CD14-positive monocyte (primary cell): ENCODE data around the gene HECW1. TPM values are rescaled to one million over a fixed set of nuclear protein-coding genes. Genes with fewer than 3 reads are reported as not detected.

Experiments used
- DNase-seq, 3 donors: peaks; one replicate each; pipeline ENCODE4 v3.0.0-alpha.2; 2011 to 2022
- H2AFZ ChIP-seq: 2 replicates; pipeline ENCODE4 v1.6.0; 2012; ENCODE audit warnings: mild to moderate bottlenecking, low read depth, low read length, inconsistent platforms; ENCODE audit not compliant: insufficient read depth, poor library complexity, severe bottlenecking
- H3K27ac ChIP-seq, 2 donors: 1 replicate in 1 of 2; 2 replicates in 1 of 2; pipeline ENCODE4 v1.5.1; 2012 to 2013; ENCODE audit warnings: low read length in 2 of 2, control low read depth in 1 of 2, inconsistent platforms in 1 of 2, low read depth in 1 of 2, mild to moderate bottlenecking in 1 of 2
- H3K27me3 ChIP-seq, 2 donors: one replicate each; pipeline versions ENCODE4 v1.6.0 to v1.6.1; 2011 to 2013; ENCODE audit warnings: low read length in 2 of 2; ENCODE audit not compliant: control insufficient read depth in 2 of 2, insufficient read depth in 2 of 2
- H3K36me3 ChIP-seq, 2 donors: replicated peaks in 1 of 2; 1 replicate in 1 of 2; 2 replicates in 1 of 2; pipeline versions ENCODE4 v1.5.1 to v1.6.1; 2012 to 2013; ENCODE audit warnings: low read length in 2 of 2, control low read depth in 1 of 2, inconsistent platforms in 1 of 2, mild to moderate bottlenecking in 1 of 2; ENCODE audit not compliant: insufficient read depth in 2 of 2, control insufficient read depth in 1 of 2
- H3K4me1 ChIP-seq, 2 donors: 1 replicate in 1 of 2; 2 replicates in 1 of 2; pipeline versions ENCODE4 v1.5.1 to v1.6.1; 2012 to 2013; ENCODE audit warnings: low read length in 2 of 2, control low read depth in 1 of 2, inconsistent platforms in 1 of 2, mild to moderate bottlenecking in 1 of 2, moderate library complexity in 1 of 2; ENCODE audit not compliant: insufficient read depth in 2 of 2, control insufficient read depth in 1 of 2
- H3K4me2 ChIP-seq: replicated peaks from 2 replicates; pipeline ENCODE3; 2012; ENCODE audit warnings: low read length, moderate library complexity, mild to moderate bottlenecking; ENCODE audit not compliant: poor library complexity, severe bottlenecking; ENCODE audit errors: extremely low read depth
- H3K4me3 ChIP-seq, 3 experiments: fragments of 200-600 bp in 1 of 3; sonication (generic) in 1 of 3; replicated peaks in 1 of 3; 1 replicate in 2 of 3; 2 replicates in 1 of 3; pipeline ENCODE4 v1.5.1; 2011 to 2013; ENCODE audit warnings: low read length in 3 of 3, mild to moderate bottlenecking in 3 of 3, control low read depth in 2 of 3, low read depth in 2 of 3, inconsistent platforms in 1 of 3, moderate library complexity in 1 of 3
- H3K79me2 ChIP-seq: 2 replicates; pipeline ENCODE4 v1.6.0; 2012; ENCODE audit warnings: mild to moderate bottlenecking, control low read depth, inconsistent platforms, low read length, moderate library complexity; ENCODE audit not compliant: insufficient read depth
- H3K9ac ChIP-seq: 2 replicates; pipeline ENCODE4 v1.6.0; 2017; ENCODE audit warnings: low read length, mild to moderate bottlenecking; ENCODE audit not compliant: insufficient read depth, poor library complexity, severe bottlenecking
- H3K9me3 ChIP-seq, 2 donors: replicated peaks in 1 of 2; 1 replicate in 1 of 2; 2 replicates in 1 of 2; pipeline versions ENCODE4 v1.5.1 to v1.6.1; 2012 to 2013; ENCODE audit warnings: low read length in 2 of 2, control low read depth in 1 of 2; ENCODE audit not compliant: control insufficient read depth in 1 of 2, insufficient read depth in 1 of 2
- H4K20me1 ChIP-seq: 2 replicates; pipeline ENCODE4 v1.6.0; 2012; ENCODE audit warnings: mild to moderate bottlenecking, low read length, control low read depth, moderate library complexity; ENCODE audit not compliant: insufficient read depth
- H3K27ac Mint-ChIP-seq, 7 donors: one replicate each; pipeline ENCODE4 v1.8.0; 2020; ENCODE audit warnings: mild to moderate bottlenecking in 7 of 7, mixed read lengths in 7 of 7, moderate library complexity in 6 of 7, inconsistent platforms in 2 of 7
- H3K27me3 Mint-ChIP-seq, 3 donors: one replicate each; pipeline ENCODE4 v1.8.0; 2021 to 2022; ENCODE audit warnings: low read depth in 3 of 3, mild to moderate bottlenecking in 3 of 3, mixed read lengths in 3 of 3, moderate library complexity in 3 of 3, inconsistent platforms in 1 of 3
- H3K36me3 Mint-ChIP-seq, 2 donors: one replicate each; pipeline ENCODE4 v1.8.0; 2020; ENCODE audit warnings: mixed read lengths in 2 of 2, inconsistent platforms in 1 of 2, mild to moderate bottlenecking in 1 of 2
- H3K4me1 Mint-ChIP-seq: one replicate; pipeline ENCODE4 v1.8.0; 2020; ENCODE audit warnings: mild to moderate bottlenecking, mixed read lengths
- H3K4me3 Mint-ChIP-seq, 2 donors: one replicate each; pipeline ENCODE4 v1.8.0; 2020; ENCODE audit warnings: mild to moderate bottlenecking in 2 of 2, mixed read lengths in 2 of 2, moderate library complexity in 1 of 2
- H3K9me3 Mint-ChIP-seq, 7 donors: one replicate each; pipeline ENCODE4 v1.8.0; 2020 to 2022; ENCODE audit warnings: mixed read lengths in 7 of 7, mild to moderate bottlenecking in 6 of 7, moderate library complexity in 6 of 7, inconsistent platforms in 2 of 7
- CTCF ChIP-seq: fragments of 200-600 bp; IDR thresholded peaks from one replicate; pipeline ENCODE4 v1.8.0; 2022; ENCODE audit warnings: antibody characterized with exemption, mild to moderate bottlenecking
- WGBS: methylation state at CpG from one replicate; pipeline ENCODE4 v1.1.5; 2013; ENCODE audit warnings: missing lambda C conversion rate; ENCODE audit not compliant: insufficient coverage; 5-methylcytosine and 5-hydroxymethylcytosine counted together
- intact Hi-C, 2 donors: fragments of 100-400 bp; cut with micrococcal nuclease; formaldehyde crosslinking; loops; one replicate each; pipeline versions ENCODE4 v1.15.0 to v1.15.1; 2023
- polyA plus RNA-seq, 3 donors: library from polyadenylated mRNA; depleted of rRNA in 1 of 3; unstranded in 2 of 3; stranded (reverse) in 1 of 3; fragments of 300-500 nt in 2 of 3; fragments of >200 nt in 1 of 3; fragmentation: Illumina TruSeq in 2 of 3; gene quantifications; 1 replicate in 2 of 3; 2 replicates in 1 of 3; pipeline ENCODE4 v1.2.3, GENCODE V29; 2012 to 2021

Gene HECW1
- polyA plus RNA-seq, 3 donors, result not detected

GRCh38 chr7:43289826-43290225 is 177.4 kb downstream of the HECW1 start:
- peaks cover 16 to 41% (median 27%) of the 10 kb centered on the region in 7 donors for H3K9me3 Mint-ChIP-seq
- whole genome bisulfite sequencing, result 100% methylated on average over 1 of the region's 2 CpGs

GRCh38 chr7:43290978-43291377 is 178.5 kb downstream of the HECW1 start:
- Histone ChIP-seq H4K20me1 (no peaks in the 10 kb centered on the region), H3K4me3 (no peak overlapping the region), H3K9me3 (peaks cover 11 to 25% of the 10 kb centered on the region in 2 donors), H2AFZ (no peak overlapping the region), H3K79me2 (no peaks in the 10 kb centered on the region), H3K9ac (no peak overlapping the region), H3K36me3 (no peaks in the 10 kb centered on the region), H3K4me1 (no peaks in the 10 kb centered on the region), H3K4me2 (no peak overlapping the region), H3K27ac (no peak overlapping the region), H3K27me3 (no peaks in the 10 kb centered on the region)
- H3K4me1 Mint-ChIP-seq, result no peaks in the 10 kb centered on the region
- H3K27ac Mint-ChIP-seq, result no peak overlapping the region
- H3K36me3 Mint-ChIP-seq, result no peaks in the 10 kb centered on the region
- no peak overlapping the region for H3K4me3 Mint-ChIP-seq
- WGBS, result 100% methylated on average over 3 of the region's 5 CpGs
- intact Hi-C loops, result no loop called here
- TF ChIP-seq CTCF, result no peak
- DNase-seq, result no peak
- H3K27me3 Mint-ChIP-seq, result peaks cover 0 to 8% (median 0%) of the 10 kb centered on the region in 3 donors
- H3K9me3 Mint-ChIP-seq, result peaks cover 16 to 36% (median 27%) of the 10 kb centered on the region in 7 donors

More at GRCh38 chr7:43289826-43290225, 177.4 kb downstream of the HECW1 start:
- Histone ChIP-seq H4K20me1 (no peaks in the 10 kb centered on the region), H3K36me3 (no peaks in the 10 kb centered on the region), H3K9ac (no peak overlapping the region), H3K4me2 (no peak overlapping the region), H3K79me2 (no peaks in the 10 kb centered on the region), H3K4me1 (no peaks in the 10 kb centered on the region), H3K27ac (no peak overlapping the region), H3K4me3 (no peak overlapping the region), H2AFZ (no peak overlapping the region), H3K27me3 (no peaks in the 10 kb centered on the region), H3K9me3 (peaks cover 11 to 25% of the 10 kb centered on the region in 2 donors)
- no peak for DNase-seq
- H3K27ac Mint-ChIP-seq, result no peak overlapping the region
- TF ChIP-seq CTCF, result no peak
- intact Hi-C loops, result no loop called here
- H3K4me1 Mint-ChIP-seq, result no peaks in the 10 kb centered on the region
- H3K36me3 Mint-ChIP-seq, result no peaks in the 10 kb centered on the region
- H3K27me3 Mint-ChIP-seq, result peaks cover 0 to 8% (median 0%) of the 10 kb centered on the region in 3 donors
- no peak overlapping the region for H3K4me3 Mint-ChIP-seq
